GM12874 (cell line): ENCODE data around the gene SYT17.

ENCODE experiments used
- CTCF ChIP-seq: IDR thresholded peaks from 2 replicates; pipeline ENCODE4 v1.5.1; 2011; ENCODE audit warnings: low read depth, mild to moderate bottlenecking, control low read depth, low read length, moderate library complexity; ENCODE audit not compliant: insufficient read depth

Gene SYT17

GRCh38 chr16:19223235-19224170 lies 55.5 kb downstream of the SYT17 start:
- peak; percentile 65; the same call in 1 of the 2 replicates for TF ChIP-seq CTCF

- TF ChIP-seq CTCF, result no peak
Observed at GRCh38 chr16:19225651-19226050, 57.6 kb downstream of the SYT17 start.

- TF ChIP-seq CTCF, result no peak
Observed at GRCh38 chr16:19227643-19228042, 59.6 kb downstream of the SYT17 start.

- TF ChIP-seq CTCF, result no peak
Observed at GRCh38 chr16:19228052-19228451, 60.0 kb downstream of the SYT17 start.

- TF ChIP-seq CTCF, result no peak
Observed at GRCh38 chr16:19228575-19228974, 60.5 kb downstream of the SYT17 start.

- no peak for TF ChIP-seq CTCF
Observed at GRCh38 chr16:19230575-19230974, 62.5 kb downstream of the SYT17 start.

GRCh38 chr16:19231881-19232280 lies 63.8 kb downstream of the SYT17 start:
- TF ChIP-seq CTCF, result no peak
